Choroid plexus epithelial cell (primary cell): ENCODE results near the gene FREM1.
"Not testable (repeated sequence)": the region's sequence is repeated elsewhere in the genome, so short reads cannot be mapped to it uniquely, and the experiment has no call there.

Experiments
- DNase-seq: peaks from one replicate; pipeline ENCODE4 v3.0.0-alpha.2; 2010; ENCODE audit warnings: low read depth
- H3K4me3 ChIP-seq: 2 replicates; pipeline ENCODE4 v1.5.1; 2011; ENCODE audit warnings: low read depth, mild to moderate bottlenecking, control low read depth, low read length, moderate library complexity
- TF ChIP-seq, protein P1 (sequence below): conservative IDR thresholded peaks from 2 replicates; pipeline ENCODE4 v1.5.1; 2011; ENCODE audit warnings: low read depth, mild to moderate bottlenecking, control low read depth, inconsistent platforms, low read length, moderate library complexity

FREM1 gene

DNA sequence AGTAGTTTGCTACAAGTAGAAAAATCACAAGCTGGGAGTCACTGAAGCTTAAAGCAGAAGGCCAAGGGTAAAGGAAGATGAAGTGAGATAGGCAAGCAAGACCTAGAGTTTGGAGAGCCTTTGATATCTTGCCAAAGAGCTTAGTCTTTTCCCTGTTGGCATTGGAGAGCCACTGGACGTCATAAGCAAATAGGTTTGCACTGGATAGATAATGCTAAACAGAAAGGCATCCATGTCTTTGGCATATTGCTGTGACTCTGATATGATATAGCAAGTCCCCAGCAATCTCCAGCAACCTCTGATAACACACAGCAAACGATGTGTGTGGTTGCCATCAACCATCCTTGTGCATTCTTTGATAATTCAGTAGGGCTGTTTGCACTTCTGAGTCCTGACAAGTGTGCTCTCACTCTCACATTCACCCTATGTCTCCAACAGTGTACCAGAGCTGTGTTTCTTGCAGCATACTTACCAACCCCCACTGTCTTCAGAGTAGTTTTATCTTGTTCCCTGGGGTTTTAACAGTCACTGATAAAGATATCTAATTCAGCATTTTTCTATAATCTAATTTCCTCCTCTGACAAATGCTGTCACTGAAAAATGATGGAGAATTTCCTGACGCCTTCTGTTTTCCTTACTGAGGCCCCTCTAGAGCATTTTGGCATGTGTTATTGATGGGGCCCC lies 16.9 kb upstream of the FREM1 start:
- TF ChIP-seq, protein P1, sequence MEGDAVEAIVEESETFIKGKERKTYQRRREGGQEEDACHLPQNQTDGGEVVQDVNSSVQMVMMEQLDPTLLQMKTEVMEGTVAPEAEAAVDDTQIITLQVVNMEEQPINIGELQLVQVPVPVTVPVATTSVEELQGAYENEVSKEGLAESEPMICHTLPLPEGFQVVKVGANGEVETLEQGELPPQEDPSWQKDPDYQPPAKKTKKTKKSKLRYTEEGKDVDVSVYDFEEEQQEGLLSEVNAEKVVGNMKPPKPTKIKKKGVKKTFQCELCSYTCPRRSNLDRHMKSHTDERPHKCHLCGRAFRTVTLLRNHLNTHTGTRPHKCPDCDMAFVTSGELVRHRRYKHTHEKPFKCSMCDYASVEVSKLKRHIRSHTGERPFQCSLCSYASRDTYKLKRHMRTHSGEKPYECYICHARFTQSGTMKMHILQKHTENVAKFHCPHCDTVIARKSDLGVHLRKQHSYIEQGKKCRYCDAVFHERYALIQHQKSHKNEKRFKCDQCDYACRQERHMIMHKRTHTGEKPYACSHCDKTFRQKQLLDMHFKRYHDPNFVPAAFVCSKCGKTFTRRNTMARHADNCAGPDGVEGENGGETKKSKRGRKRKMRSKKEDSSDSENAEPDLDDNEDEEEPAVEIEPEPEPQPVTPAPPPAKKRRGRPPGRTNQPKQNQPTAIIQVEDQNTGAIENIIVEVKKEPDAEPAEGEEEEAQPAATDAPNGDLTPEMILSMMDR, result no peak
- no peak overlapping the region for H3K4me3 ChIP-seq
- no peak for DNase-seq

DNA sequence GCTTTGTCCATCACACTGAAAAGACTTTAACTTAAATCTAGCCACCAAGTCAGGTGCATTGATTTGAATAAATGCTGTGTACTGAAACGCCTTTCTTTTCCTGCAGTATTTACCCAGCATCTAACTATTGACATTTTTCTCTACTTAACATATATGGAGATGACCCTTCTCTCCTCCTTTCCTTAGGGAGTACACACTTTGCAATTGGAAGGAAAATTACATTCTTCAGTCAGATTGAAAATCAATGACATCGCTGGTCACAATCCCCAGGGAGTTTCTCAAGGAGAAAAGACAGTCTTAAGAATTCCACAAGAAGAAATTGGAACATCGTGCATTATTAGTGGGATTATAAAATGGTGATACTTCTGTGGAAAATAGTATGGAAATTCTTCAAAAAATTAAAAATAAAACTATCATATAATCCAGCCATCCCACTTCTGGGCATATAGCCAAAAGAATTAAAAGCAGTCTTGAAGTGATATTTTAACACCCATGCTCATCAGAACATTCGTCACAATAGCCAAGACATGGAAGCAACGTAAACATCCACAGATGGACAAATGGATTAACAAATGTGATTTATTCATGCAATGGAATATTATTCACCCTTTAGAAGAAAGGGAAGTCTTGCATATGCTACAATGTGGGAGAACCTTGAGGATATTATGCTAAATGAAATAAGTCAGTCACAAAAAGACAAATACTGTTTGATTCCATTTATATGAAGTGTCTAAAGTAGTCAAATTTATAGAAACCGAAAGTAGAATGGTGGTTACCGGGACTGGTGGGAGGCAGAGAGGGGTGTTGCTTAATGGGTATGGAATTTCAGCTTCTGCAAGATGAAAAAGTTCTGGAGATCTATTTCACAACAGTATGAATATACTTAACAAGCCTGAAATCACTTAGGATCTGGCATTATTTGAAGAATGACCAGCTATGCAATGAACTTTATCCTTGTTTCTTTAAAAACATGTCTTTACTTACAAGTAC lies 14.3 kb upstream of the FREM1 start:
- TF ChIP-seq, protein P1, result no peak
- peak; percentile 75 for DNase-seq
- peak overlapping the region; percentile 24 for H3K4me3 ChIP-seq

DNA sequence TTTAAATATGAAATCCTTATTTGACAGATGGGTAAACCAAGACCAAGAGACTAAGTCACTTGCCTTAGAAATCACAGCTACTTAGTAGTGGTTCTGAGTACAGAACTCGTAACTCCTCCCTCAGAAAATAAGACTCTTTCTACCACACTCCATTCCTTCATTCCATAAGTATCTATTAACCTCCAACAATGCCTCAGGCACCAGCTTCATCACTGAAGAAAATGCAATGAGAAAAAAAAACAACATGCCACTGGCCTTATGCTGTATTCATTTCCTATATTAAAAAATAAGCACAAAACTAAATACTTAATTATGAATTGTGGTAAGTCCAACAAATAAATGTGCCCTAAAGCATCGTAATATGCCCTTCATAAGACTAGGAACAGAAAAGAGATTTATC lies 13.5 kb upstream of the FREM1 start:
- TF ChIP-seq, protein P1, result no peak
- H3K4me3 ChIP-seq, result no peak overlapping the region
- DNase-seq, result no peak

DNA sequence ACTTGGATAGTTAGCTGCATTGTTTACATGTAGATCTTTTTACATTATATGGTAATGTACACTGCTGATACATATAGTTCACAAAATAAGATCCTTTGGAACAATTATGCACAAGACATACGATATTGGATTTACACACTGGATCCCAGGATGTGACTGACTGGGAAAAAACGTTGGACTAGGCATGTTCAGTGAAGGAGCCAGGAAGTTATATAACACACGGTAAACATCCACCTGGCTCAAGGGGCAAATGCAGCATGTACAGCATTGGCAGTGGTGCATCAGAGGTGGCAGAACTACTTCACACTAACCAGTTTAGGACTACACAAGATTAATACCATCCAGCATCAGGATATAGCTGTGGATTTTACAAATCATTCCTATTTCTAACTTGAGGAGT lies 10.6 kb upstream of the FREM1 start:
- not testable (repeated sequence) for DNase-seq, H3K4me3 ChIP-seq

DNA sequence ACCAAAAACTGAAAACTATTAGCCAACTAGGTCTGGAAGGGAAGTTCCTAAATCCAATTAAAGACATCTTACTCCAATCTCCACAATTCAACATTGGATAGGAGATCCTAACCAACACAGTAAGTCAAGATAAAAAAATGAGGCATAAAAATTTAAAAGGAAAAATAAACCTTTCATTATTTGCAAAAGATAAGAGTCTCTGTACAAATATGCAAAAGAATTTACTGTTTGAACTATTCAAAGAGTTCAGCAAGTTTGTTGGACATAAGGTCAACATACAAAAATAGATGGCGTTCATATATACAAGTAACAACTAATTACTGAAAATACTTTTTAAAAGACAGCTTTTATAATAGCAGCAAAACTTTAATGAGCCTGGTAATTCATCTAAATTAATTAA lies 3.1 kb upstream of the FREM1 start:
- no peak overlapping the region for H3K4me3 ChIP-seq
- TF ChIP-seq, protein P1, result no peak
- no peak for DNase-seq

DNA sequence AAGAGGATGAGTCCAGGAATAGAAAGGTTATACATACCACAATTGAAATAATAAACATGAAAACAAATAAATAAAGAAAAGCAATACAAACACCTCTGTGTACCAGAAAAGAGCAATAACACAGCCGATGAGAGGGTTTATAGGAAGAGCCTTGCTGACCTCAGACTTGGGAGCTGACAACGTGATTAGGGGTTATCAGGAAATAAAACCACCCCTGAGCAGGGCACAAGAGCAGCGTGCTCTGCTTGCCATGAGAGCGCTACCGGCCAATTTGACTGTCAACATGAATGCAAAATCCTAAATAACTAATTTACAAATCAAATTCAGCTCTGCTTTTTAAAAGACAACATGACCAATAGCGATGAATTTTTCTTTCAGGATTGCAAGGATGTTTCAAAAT lies 2.6 kb upstream of the FREM1 start:
- no peak overlapping the region for H3K4me3 ChIP-seq
- no peak for DNase-seq
- TF ChIP-seq, protein P1, result no peak

DNA sequence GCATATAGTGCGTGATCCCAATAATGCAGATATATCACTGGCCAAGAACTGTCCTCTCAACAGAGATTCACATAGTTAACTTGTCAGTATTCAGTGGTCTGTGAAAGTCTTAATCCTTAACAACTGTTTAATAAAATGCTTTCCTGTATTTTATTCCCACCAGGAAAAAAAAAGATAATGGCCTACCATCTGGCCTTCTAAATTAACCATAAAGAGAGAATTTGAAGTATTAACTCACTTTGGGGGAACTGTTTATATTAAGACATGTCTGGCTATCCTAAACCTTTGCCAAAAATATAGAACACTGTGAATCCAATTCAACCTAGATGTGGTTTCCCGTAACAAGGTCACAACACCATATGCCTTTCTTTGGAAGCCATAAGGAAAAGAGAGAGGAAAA lies 818 bp upstream of the FREM1 start:
- no peak for DNase-seq
- TF ChIP-seq, protein P1, result no peak
- no peak overlapping the region for H3K4me3 ChIP-seq
